ENCODE measurements around the gene RPS15A.
"Not testable (repeated sequence)": the region's sequence is repeated elsewhere in the genome, so short reads cannot be mapped to it uniquely, and the experiment has no call there.

DNA sequence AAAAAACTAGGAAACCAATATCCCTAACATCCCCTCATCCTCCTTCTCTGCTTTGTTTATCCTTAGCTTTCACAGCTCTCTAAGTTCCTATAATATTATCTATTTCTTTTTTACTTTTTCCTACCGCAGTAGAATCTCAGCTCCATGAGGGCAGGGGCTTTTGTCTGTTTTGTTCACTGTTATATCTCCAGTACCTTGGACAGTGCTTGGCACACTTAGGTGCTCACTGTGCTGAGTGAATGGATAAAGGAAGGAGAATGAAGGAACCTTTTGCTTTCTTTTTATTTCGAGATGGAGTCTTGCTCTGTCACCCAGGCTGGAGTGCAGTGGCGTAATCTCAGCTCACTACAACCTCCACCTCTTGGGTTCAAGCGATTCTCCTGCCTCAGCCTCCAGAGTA lies 51.4 kb downstream of the RPS15A start:
- TF ChIP-seq, protein P1, sequence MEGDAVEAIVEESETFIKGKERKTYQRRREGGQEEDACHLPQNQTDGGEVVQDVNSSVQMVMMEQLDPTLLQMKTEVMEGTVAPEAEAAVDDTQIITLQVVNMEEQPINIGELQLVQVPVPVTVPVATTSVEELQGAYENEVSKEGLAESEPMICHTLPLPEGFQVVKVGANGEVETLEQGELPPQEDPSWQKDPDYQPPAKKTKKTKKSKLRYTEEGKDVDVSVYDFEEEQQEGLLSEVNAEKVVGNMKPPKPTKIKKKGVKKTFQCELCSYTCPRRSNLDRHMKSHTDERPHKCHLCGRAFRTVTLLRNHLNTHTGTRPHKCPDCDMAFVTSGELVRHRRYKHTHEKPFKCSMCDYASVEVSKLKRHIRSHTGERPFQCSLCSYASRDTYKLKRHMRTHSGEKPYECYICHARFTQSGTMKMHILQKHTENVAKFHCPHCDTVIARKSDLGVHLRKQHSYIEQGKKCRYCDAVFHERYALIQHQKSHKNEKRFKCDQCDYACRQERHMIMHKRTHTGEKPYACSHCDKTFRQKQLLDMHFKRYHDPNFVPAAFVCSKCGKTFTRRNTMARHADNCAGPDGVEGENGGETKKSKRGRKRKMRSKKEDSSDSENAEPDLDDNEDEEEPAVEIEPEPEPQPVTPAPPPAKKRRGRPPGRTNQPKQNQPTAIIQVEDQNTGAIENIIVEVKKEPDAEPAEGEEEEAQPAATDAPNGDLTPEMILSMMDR (IDR thresholded peaks at IDR 0.05 in 8 of 11, conservative IDR thresholded peaks at IDR 0.05 in 3 of 11), result not testable (repeated sequence)
- TF ChIP-seq POLR2A, POLR2AphosphoS5 (IDR thresholded peaks at IDR 0.05): not testable (repeated sequence)
